Esophagus squamous epithelium (tissue), 4 donors: ENCODE measurements around the gene TMEM53.
A peak's percentile ranks its signal among the peaks of the same experiment; 100 is the strongest.

Experiments
- POLR2A ChIP-seq, 4 donors: fragments of 450-650 bp; IDR thresholded peaks; one replicate each; pipeline ENCODE4 v1.6.1; 2017; ENCODE audit warnings: antibody characterized with exemption in 4 of 4, mild to moderate bottlenecking in 4 of 4, moderate library complexity in 3 of 4
- TF ChIP-seq, protein P1 (sequence below), 6 experiments: fragments of 450-650 bp in 4 of 6; fragments of 200-600 bp in 2 of 6; sonication (generic) in 2 of 6; IDR thresholded peaks; one replicate each; pipeline ENCODE4 v1.5.1; 2016 to 2019; ENCODE audit warnings: antibody characterized with exemption in 6 of 6, mild to moderate bottlenecking in 4 of 6, moderate library complexity in 4 of 6

DNA sequence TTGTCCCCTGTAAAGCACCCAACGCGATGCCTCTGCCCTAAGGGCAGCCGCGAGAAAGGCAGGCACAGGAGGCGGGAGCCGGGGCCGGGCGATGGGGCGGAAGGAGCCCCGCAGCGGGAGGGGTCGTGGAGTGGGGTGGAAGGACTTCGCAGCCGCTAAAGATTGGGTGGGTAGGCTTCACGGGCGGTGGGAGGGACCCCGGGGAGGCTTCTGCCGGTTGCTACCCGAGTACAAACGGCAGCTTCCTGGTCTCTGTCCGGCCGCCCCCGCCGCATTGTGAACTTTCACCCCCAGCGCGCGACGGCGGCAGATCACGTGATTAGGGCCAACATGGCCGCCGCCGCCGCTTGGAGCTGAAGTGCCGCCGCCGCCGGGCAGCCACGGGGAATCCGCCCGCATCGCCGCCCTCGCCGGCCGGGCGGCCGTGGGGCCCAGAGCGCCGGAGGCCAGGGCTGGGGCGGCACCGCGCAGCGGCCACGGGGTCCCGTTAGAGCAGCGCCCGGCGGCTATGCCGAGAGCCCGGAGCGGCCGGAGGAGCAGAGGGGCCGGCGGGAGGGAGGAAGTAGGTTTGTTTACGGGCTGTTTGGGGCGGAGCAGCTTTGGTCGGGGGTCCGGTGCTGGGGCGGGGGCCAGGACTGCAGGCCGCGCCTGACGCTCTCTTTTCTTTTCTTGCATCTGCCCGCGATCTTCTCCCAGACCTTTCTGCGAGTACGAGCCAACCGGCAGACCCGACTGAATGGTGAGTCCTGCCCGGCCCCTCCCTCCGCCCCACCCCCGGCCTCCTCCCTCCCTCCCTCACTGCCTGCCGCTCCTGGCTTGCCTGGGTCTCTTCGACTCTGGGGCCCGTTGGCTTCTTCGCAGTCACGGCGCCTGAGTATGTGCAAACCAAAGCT is 42.4 kb downstream of the TMEM53 start:
- TF ChIP-seq, protein P1, sequence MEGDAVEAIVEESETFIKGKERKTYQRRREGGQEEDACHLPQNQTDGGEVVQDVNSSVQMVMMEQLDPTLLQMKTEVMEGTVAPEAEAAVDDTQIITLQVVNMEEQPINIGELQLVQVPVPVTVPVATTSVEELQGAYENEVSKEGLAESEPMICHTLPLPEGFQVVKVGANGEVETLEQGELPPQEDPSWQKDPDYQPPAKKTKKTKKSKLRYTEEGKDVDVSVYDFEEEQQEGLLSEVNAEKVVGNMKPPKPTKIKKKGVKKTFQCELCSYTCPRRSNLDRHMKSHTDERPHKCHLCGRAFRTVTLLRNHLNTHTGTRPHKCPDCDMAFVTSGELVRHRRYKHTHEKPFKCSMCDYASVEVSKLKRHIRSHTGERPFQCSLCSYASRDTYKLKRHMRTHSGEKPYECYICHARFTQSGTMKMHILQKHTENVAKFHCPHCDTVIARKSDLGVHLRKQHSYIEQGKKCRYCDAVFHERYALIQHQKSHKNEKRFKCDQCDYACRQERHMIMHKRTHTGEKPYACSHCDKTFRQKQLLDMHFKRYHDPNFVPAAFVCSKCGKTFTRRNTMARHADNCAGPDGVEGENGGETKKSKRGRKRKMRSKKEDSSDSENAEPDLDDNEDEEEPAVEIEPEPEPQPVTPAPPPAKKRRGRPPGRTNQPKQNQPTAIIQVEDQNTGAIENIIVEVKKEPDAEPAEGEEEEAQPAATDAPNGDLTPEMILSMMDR (IDR thresholded peaks at IDR 0.05) = peak in 2 of 6 experiments; percentile 4 to 6
- TF ChIP-seq POLR2A (IDR thresholded peaks at IDR 0.05) = peak in 3 of 4 donors; percentile 30 to 86 (median 81)
